ENCODE measurements around the gene TREX2.

TREX2 gene

DNA sequence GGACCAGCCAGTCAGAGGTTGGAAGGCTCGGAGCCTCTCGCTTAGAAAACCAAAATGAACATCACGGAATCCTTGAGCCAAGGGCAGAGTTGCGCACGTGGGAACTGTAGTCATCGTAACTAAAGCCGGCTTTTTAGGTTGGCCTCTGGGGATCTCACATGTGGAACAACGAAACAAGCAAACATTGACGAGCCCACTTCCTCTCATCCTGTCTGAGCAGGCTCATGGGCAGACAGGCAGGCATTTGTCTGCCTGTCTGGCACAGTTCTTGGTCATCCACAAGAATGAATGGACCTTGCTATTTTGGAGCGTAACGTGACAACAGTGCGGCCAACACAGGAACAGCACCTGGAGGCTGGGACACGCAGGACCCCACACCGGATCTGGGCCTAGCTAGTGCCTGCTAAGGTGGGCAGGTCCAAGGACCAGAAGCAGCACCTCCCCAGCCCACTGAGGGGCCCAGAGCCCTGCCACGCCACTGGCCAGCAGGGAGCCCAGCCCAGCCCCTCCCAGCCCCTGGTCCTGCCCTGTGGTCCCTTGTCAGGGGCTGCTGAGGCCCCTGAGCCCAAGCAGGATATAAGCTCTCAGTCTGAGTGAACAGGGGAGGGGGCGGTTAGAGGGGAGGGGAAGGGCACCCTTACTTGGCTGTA is 9.2 kb upstream of the TREX2 start:
- no peak for DNase-seq

DNA sequence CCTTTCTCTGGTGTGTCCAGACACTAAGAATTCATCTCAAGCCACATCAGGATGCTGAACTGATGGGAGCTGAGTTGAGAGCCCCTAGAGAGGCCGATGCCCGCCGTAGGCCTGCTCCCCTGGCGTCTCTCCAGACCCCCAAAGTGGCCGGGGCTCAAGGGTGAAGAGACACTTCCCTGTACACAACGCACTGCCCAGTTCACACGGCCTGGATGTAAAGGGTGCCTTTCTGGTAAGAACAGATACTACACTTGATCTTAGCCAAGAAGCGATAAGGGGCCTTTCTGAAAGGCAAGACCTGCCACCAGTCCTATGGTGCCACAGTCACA is 5.1 kb upstream of the TREX2 start:
- no peak for DNase-seq

DNA sequence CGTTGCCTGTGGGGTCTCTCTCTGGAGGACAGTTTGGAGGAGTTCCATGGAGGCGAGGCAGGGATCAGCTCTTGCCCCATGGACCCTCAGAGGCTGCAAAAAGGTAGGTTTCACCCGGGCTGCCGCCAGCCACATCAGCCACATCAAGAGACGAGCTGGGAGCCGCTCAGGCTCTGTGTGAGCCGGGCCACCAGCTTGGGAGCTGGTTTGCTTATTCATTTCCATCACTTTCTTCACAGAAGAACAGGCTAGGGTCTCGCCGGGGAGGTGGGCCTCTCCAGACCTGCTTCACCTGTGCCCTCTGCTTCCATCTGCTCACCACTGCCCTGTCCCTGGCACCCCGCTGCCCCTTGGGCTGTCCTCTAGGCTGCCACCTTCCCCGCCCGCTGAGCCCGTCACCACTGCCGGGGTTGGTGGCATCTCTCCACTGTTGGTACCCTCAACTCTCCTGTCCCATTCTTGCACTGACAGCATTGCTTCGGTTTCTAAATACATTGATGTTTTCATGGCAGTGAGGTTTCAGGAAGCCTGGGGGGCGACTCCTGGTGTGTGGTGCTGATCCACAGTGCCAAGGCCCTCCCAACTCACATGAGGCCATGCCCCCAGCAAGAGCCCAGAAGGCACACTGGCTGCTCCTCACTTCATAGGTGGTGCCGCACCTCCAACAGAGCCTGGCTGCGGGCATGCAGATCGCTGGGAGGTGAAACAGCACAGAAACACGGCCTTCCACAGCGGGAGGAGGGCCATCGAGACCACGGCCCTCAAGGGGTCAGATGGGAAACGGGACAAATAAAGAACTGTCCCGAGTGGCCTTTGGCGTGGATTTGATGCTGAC is 4.5 kb upstream of the TREX2 start:
- DNase-seq: no peak

DNA sequence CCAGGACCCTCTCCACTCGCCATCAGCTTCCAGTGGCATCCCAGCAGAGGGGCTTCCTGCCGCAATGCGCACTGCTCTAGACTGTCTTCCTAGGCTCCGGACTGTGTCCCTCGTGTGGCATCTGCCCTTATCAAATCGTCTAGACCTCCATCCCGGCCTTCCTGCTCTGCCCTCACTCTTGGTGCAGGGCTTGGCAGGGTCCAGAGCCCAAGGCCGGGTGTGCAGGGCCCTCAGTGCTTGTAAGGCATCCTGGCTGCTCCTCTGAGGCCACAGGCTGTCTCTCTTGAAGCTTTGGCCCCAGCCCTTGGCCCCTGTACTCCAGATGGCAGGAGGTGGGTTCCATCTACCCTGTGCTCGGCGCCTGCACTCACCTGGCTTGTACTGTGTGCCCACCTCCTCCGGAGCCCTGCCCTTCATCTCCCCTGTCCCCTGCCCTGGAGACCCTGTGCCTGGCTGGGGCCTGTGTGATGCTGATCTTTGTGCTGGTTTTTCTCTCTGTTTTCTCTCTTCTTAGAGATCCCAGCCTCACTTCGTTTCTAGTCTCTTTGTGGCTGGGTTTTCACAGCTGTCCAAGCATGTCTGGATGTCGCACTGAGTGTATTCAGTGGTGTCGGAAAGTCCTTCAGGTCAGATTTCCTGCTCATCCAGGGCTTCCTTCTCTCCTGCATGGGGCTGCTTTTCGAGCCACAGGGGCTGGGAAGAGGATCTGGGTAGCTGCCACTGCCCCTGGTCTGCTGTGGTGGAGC is 3.7 kb upstream of the TREX2 start:
- DNase-seq: no peak

DNA sequence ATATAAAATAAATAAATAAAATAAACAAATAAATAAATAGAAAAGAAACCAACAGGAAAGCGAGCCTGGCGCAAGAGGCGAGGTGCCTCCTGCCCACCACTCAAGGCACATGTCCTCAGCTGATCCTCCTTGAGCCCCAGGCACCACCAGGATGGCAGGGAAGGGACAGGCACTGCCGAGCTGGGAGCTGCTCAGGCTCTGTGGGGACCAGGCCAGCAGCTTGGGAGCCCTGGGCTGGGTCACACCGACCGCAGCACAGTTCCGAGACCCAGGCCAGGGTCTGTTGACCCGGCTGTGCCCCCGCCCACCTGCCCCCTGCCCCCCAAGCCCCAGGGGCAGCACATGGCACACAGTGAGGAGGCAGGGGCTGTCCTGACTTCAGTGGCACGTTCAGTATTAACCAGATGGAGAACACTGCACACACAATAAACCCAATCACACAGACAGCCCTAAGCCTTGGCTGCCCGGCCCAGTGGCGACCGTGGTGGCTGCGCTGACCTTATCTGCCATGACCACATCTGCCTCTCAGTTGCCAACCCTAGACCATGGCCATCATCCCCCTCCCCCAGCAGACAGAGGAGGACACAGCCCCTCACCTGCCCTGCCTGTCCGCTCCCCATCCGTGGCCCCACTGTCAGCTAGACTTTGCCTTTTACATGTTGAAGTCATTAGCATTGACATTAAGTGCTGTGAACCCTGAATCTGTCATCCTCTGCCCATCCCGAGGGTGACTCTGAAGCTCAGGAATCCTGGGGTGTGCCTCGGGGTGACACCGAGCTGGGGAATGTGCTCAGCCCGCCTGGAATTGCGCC is 2.9 kb upstream of the TREX2 start:
- no peak for DNase-seq

DNA sequence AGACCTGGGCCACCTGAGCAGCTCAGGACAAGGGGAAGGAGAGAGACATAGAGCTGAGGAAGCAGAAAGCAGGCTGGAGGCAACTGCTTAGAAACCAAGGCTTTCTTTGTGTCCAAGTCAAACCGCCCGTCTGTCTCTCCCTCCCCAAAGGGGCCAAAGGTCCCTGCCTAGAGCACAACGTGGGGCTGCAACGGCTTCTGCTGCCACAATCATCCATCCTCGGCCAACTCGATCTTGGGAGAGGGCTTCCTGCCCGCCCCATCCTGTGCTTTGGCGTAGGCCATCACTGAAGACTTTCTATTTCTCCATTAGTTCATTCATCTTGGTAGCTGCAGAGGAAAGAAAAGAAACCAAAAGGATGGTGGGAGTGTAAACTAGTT is 1.7 kb upstream of the TREX2 start:
- DNase-seq: no peak

DNA sequence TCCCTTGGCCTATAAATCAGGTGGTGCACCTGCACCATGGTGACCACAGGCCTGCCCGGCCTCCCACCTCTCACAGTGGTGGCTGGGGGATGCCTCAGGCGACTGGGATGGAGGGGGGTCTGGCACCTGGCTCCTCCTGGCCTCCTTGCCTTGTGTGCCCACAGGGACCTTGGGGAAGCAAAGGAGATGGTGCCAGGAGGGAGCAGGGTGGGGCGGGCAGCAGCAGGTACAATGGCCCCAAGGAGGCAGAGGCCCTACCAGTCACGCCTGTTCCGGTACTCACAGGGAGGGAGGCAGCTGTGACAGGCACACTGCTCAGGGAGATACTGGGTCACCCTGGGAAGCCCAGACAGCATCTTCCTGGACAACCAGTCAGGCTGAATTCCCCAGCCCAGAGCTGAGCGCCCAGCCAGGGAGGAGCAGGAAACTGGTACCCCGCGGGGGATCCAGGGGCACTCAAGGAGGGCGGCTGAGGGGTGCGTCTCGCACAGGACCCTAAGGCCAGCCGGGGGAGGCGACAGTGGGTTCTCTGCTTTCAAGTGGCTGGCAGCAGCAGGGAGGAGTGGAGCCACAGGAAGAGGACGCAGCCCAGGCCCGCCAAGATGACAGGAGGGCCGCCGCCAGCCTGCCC is 1.2 kb upstream of the TREX2 start:
- DNase-seq: no peak

DNA sequence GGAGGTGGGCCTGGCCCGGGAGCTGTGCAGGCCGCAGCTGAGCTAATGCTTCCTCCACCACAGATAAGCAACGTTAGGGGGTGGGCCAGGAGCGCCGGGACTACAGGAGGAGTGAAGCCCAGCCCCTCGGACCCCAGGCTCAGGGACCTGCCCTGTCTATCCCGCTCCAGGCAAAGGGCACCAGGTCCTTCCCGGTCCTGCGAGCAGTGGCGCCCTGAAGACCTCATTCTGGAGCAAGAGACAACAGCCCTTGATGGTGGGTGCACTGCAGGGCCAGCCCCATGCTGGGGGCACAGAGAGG is 730 bp upstream of the TREX2 start:
- DNase-seq: no peak

DNA sequence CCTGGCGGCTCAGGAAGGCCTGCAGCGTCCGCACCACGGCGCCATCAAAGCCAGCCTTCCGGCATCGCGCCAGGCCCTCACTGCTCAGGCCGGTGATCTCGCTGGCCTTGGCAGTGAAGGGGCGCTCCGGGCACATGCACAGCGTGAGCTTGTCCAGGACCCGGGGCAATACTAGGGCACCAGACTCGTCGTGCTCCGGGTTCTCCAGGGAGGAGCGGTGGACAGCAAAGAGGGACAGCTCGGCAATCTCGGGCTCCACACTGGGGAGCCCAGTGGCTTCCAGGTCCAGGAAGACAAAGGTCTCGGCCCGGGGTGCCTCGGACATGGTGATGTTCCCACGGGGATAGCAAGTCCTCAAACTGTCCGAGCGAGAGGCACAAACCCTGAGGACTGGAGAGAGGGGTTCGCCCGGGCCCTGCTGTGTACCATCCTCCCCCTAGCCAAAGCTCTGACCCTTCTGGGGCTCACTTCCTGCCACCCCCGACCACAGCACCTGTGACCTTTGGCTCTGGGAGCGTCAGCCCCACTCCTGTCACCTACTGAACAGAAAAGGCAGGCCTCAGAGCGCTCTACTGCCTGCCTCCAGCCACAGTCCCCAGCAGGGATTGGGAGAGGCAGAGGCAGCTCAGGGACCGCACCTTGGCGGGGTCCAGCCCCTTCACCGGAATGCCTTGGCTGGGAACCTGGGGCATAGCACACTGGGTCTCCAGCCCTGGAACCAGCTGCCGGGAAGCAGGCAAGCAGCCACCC is 575 bp downstream of the TREX2 start:
- DNase-seq: no peak

DNA sequence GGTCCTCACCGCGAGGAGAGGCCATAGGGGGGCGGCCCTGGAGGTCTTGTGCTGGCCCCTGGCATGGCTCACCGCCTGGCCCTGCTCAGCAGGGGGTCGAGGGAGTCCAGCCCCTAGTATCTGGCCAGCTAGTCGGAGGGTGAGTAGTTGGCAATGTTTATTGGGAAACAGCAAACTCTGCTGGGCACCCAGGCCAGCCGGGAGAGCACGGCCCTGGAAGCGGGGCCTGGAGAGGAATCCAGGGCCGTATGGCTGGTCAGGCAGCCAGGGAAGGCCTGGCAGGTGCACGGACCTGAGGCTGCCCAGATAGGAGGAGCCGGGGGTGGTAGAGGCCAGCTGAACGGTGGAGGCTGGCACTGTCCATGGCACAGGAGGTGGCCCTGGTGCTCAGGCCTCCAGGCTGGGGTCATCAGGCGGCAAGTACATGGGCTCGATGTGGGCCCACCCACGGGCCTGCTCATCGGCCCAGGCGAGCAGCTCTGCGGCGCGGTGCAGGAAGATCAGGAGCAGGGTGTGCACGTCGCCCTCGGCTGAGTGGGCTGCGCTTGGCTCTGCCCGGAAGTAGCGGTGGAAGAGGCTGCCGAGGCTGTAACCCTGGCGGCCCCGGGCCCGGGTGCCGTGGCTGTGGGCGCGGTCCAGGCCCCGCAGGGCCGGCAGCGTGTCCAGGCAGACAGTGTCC is 1.4 kb downstream of the TREX2 start:
- no peak for DNase-seq

DNA sequence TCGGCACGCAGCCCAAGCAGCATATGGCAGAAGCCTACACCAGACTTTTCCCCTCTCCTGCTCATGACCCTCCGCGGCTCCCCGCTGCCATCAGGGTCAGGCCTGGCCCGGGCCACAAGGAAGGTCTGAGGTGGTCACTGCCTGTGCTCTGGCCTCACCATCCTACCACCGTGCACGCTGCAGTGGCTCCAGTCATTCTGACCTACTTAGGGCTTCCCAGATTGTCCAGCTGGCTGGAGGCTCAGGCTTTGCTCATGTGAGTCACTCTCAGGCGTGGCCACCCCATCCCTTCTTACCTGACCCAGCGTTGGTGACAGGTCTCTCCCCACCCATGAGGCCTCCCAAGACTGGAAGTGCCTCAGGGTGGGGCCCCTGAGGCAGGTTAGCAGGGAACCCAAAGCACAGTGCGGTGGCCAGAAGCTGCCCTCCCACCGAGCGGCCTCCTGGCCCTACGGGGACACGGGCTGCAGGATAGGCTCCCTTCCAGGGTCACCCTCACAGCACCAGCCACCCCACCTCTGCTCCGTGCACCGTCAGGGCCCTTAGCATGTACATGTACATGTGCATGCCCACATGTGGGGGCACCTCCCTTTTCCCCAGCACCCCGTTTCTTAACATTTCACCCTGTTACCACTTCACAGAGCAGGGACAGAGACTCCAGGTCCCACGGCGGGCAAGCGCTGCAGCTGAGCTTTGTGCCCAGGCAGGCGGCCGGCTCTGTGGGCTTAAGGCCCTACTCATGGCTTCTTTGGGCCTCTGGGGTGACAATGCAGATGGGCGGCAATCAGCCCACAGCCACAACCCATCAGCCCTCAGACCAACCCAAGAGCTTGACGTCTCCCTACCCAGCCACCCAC is 2.2 kb downstream of the TREX2 start:
- DNase-seq: no peak

DNA sequence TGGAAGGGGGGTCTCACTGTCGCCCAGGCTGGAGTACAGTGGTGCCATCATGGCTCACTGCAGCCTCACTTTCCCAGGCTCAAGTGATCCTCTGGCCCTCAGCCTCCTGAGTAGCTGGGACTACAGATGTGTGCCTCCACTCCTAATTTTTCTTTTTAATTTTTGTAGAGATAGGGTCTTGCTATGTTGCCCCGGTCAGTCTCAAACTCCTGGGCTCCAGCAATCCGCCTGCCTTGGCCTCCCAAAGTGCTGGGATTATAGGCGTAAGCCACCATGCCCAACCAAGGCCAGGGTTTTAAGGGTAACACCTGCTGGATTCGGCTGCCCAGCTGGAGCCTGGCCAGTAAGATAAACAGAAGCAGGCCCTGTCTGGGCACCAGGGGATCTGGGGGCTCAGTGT is 3.4 kb downstream of the TREX2 start:
- DNase-seq: no peak

DNA sequence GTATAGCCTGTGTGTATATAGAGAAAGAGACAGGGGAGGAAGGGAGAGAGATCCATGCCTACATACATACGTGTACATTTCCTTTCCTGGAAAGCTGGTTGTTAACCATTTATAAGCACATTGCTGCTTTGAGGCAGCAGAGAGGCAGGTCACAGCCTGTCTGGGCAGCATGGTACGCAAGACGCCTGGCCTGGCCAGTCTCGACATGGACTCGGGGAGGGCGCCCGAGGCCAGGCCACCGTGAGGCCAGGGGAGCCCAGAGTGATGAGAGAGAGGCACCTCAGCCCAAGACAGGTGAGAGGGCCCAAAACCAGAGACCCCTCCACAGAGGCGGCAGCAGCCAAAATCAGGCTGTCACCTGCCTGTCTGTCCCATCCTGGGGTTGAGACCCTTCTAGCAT is 3.9 kb downstream of the TREX2 start:
- DNase-seq: no peak

DNA sequence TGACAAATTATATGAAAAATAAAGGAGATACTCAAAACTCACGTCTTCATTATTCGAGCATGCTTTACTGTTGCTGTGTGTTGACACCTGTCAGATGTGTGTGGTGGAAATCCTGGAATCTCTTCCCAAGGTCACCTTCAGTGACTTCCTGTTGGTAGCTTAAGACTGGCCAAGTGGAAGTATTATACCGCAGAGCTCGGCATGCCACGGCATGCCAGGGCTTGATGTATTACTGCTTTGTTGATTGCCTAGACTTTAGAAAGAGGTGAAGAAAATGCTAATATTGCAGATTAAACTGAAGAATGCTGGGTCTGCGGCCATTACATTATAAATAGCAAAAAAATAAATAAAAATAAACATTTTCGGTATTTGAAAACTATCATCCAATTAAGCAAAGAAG is 4.6 kb downstream of the TREX2 start:
- DNase-seq: no peak

DNA sequence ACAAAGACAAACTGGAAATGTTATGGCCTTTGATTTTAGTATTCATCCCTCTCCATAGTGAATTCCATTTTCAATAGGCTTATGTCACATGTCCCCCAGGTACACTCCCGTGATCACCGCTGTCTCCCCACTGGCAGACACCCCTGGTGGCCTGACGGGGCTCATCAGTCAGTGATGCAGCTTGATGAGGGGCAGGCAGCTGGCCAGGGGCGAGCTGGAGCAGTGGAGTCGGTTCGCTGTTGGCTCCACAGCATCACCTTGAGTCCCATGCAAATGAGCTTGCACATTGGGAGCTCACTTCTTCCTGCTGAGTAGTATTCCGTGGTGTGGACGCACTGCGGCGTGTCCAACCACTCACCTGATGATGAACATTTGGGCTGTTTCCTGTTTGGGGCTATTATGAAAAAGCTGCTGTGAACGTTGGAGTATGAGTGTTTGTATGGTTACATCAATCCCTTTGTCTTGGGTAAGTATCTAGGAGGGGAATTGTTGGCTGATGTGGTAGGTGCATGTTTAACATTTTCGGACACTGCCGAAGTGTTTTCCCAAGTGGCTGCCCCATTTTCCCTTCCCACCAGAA is 5.2 kb downstream of the TREX2 start:
- no peak for DNase-seq

DNA sequence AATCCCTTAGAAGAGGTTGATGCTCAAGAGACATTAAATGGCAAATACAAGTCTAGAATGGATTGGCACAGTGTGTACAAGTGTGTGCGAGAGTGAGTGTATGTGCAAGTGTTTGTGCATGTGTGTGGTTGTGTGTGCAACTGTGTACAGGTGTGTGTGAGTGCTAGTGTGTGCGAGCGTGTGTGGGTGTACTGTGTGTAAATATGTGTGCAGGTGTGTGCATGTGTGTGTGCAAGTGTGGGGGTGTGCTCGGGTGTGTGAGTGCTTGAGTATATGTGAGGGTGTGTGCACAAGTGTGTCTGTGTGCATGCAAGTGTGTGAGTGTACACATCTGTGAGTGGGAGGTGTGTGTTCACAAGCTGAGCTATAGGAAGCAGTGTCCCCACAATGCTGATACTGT is 5.9 kb downstream of the TREX2 start:
- DNase-seq: no peak

DNA sequence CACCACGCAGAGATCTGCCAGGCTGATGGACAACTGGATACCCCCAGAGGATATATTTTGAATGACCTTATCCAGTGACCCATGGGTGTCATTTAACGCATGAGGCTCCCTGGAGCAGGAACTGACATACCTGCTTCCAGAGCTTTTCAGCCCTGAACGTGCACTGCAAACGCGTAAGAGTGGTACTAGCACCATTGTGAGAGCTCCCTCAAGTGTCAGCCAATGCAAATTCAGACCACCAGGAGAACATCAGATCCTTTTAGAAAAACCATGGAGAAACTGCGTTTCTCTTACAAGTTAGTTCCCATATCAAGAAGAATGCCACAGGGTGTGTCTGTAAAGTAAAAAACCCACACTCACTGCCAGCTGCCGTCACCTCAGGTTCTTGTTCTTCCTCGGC is 7.3 kb downstream of the TREX2 start:
- DNase-seq: no peak

DNA sequence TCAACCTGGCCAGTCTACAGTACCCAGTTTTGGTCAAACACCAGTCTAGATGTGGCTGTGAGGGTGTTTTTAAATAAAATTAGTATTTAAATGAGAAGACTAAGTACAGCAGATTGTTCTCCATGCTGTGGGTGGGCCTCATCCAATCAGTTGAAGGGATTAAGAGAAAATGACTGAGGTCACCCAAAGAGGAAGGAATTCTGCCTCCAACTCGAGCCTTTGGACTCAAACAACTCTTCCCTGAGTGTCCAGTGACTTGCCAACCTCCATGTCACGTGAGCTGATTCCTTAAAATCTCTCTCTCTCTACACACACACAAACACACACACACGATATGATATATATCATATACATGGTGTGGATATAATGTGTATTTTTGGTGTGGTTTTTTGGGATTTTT is 10.0 kb downstream of the TREX2 start:
- DNase-seq: no peak

DNA sequence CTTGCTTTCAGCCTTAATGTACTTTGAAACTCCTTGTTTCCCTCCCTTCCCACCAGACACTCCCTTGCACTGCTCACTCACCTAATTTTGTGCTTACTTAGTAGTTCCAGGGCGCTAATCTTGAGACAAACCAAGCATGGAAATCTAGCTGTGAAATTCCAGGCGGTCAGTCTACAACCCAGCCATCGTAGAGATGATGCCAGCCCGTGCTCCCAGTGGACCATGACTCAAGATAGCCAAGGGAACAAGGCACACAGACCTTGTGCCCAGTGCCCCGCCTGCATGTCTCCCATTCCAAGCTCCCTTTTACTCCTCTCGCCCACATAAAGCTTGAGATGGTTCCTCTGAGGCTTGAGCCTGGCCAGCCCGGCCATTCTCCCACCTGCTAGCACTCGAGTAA is 11.1 kb downstream of the TREX2 start:
- no peak for DNase-seq

DNA sequence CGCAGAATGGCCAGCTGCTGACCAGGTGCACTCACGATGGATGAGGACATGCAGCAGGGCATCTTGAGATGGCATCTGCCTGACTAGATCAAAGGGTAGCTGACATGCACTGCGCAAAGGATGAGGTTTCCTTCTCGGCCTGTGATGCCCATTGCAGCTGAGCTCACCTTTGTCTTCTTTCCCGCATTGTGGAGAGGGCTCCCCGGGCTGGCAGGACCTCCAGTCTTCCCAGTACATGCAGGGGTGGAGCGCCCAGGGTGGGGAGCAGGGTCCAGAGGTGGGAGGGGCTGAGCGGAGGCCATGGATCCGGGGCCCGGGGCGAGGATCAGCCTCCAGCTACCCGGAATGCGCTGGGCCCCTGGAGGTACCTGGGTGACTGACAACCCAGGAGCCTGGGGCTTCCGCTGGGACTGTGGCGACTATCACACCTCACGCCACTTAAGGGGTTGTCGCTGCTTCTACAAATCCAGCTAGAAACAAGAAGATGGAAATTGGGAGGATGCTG is 12.0 kb downstream of the TREX2 start:
- no peak for DNase-seq
